Measurements from ENCODE around the gene C16orf78.
A peak's percentile ranks its signal among the peaks of the same experiment; 100 is the strongest.

C16orf78 gene

GRCh38 chr16:49399594-49400364, 26.2 kb downstream of the C16orf78 start:
- DNase-seq (ENCODE audit: low spot score) = peak; percentile 66
- in situ Hi-C loops (cut with MboI; ENCODE audit: low pct_unique_long_range_greater_than_20kb, low sequenced_read_pairs, unreplicated experiment) = no loop called here
- TF ChIP-seq, protein P1, sequence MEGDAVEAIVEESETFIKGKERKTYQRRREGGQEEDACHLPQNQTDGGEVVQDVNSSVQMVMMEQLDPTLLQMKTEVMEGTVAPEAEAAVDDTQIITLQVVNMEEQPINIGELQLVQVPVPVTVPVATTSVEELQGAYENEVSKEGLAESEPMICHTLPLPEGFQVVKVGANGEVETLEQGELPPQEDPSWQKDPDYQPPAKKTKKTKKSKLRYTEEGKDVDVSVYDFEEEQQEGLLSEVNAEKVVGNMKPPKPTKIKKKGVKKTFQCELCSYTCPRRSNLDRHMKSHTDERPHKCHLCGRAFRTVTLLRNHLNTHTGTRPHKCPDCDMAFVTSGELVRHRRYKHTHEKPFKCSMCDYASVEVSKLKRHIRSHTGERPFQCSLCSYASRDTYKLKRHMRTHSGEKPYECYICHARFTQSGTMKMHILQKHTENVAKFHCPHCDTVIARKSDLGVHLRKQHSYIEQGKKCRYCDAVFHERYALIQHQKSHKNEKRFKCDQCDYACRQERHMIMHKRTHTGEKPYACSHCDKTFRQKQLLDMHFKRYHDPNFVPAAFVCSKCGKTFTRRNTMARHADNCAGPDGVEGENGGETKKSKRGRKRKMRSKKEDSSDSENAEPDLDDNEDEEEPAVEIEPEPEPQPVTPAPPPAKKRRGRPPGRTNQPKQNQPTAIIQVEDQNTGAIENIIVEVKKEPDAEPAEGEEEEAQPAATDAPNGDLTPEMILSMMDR (IDR thresholded peaks at IDR 0.05; ENCODE audit: extremely low read depth, insufficient read depth, missing control alignments) = no peak

- TF ChIP-seq, protein P1 (IDR thresholded peaks at IDR 0.05; ENCODE audit: extremely low read depth, insufficient read depth, missing control alignments) = no peak
- DNase-seq (ENCODE audit: low spot score) = no peak
- in situ Hi-C loops (cut with MboI; ENCODE audit: low pct_unique_long_range_greater_than_20kb, low sequenced_read_pairs, unreplicated experiment) = no loop called here
Measured at GRCh38 chr16:49400611-49401010, 27.0 kb downstream of the C16orf78 start.

GRCh38 chr16:49405123-49405522, 31.5 kb downstream of the C16orf78 start:
- no peak for DNase-seq (ENCODE audit: low spot score)
- TF ChIP-seq, protein P1 (IDR thresholded peaks at IDR 0.05; ENCODE audit: extremely low read depth, insufficient read depth, missing control alignments) = no peak
- in situ Hi-C loops (cut with MboI; ENCODE audit: low pct_unique_long_range_greater_than_20kb, low sequenced_read_pairs, unreplicated experiment) = no loop called here

DNA sequence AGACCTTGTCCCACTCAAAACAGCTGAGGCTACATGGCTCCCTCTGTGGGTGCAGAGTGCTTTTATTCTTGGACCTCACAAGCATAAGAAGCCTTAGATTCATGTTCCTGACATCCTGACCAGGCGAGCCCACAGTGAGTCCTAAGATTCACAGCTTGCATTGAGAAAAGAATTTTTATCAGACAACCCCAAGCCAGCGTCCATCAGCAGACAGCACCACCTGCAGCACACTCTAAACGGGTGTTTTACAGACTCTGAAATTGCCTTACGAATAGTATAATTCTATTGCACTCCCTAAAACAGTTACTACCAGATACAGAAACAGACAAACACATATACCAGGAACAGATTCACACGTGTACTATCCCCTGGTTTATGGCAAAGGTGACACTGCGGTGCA, 31.9 kb downstream of the C16orf78 start:
- in situ Hi-C loops (cut with MboI; ENCODE audit: low pct_unique_long_range_greater_than_20kb, low sequenced_read_pairs, unreplicated experiment) = no loop called here
- TF ChIP-seq, protein P1 (IDR thresholded peaks at IDR 0.05; ENCODE audit: extremely low read depth, insufficient read depth, missing control alignments) = no peak

DNA sequence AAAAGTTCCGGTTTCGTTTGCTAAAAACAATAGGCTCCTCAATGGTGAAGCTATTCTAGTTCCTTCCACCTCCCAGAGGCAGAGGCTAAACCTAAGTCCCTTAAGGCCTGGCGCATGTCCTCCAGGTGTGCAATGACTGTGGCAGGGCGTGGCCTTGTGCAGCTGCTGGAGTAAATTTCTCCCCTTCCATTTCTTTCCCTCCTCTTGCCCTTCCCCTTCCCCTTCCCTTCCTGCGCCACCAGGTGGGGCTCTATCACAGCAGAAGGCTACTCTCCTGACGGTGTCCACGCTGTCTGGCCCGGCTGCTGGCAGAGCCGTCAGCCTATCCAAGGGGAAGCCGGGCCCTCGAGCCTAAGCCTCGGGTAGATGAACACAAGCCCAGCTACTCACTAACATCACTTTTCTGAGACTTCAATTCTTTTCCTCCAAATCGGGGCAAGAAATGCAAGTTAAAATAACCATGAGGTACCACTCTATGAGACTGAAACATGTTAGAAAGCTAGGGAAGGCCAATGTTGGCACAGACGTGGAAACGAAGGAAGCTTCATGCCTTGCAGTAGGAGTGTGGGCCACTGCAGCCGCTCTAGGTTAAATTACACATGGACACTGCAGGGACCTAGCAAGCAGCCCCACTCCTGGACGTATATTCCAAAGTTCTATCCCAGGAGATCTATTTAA, 34.4 kb downstream of the C16orf78 start:
- TF ChIP-seq, protein P1 (IDR thresholded peaks at IDR 0.05; ENCODE audit: extremely low read depth, insufficient read depth, missing control alignments) = peak; percentile 94
- DNase-seq (ENCODE audit: low spot score) = peak; percentile 71
- in situ Hi-C loops (cut with MboI; ENCODE audit: low pct_unique_long_range_greater_than_20kb, low sequenced_read_pairs, unreplicated experiment) = no loop called here

More for the DNA sequence above, 31.9 kb downstream of the C16orf78 start:
- DNase-seq (ENCODE audit: low spot score) = no peak

GRCh38 chr16:49409121-49409520, 35.5 kb downstream of the C16orf78 start:
- in situ Hi-C loops (cut with MboI; ENCODE audit: low pct_unique_long_range_greater_than_20kb, low sequenced_read_pairs, unreplicated experiment) = no loop called here
- TF ChIP-seq, protein P1 (IDR thresholded peaks at IDR 0.05; ENCODE audit: extremely low read depth, insufficient read depth, missing control alignments) = no peak
- no peak for DNase-seq (ENCODE audit: low spot score)
